Activated CD4-positive, alpha-beta T cell treated with anti-CD3 and anti-CD28 coated beads, Interleukin-2, amount 50 U/mL, for 16 hours (primary cell): ENCODE results near the gene ENGASE.

Source experiments
- DNase-seq: peaks from one replicate; pipeline ENCODE4 v3.0.0-alpha.2; 2020

ENGASE gene

DNA sequence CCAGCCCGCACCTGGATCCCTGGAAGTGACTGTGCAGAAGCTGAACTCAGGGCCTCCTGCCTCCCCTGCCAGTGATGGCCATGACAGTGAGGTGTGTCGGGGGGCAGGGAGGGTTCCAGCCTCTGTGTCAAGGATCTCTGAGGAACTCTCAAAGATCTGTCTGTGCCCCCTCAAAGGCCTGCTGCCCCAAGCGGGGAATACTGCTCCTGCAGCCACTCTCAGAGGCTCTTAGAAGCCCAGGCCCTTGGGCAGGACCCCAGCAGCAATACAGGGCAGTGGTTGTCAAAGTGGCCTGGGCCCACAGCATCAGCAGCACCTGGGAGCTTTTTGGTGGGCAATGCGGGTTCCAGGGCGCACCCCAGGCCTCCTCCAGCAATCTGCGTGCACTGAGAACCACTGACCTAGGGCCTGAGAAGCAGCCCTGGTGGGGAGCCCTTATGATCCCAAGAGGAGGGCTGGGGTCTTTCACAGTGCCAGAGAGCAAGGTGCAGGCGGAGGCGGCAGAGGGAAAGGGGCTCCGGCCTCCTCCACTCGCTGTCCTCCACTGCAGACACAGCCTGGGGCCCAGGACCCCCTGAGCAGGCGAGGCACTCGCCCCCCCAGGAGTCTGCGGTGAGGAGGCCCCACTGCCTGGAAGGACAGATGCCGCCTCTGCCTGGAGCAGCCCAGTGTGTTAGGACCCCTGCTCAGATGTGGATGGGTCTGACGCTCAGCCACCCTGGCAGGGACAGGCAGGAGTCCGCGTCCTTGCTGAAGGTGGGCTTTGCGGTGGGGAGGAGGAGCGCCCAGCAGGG, 42.1 kb downstream of the ENGASE start:
- no peak for DNase-seq

- DNase-seq: no peak
These were observed 43.4 kb downstream of the ENGASE start for GRCh38 chr17:79117905-79118487.

DNA sequence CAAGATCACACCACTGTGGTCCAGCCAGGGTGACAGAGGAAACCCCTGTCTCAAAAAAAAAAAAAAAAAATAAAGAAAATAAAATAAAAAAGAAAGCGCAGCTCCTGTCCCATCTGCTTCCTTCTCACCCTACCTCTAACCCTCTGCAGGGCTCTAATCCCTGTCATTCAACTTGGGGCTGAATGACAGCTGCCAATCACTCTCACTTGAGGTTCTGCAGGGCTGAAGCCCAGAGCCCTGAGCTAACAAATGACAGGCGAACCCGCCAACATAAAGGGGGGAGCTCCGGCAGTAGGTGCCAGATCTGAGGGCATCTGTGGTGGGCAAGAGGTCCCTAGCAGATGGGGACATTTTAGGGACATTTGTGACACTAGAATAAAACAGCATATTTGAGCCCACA, 44.3 kb downstream of the ENGASE start:
- no peak for DNase-seq

- no peak for DNase-seq
These were observed 45.6 kb downstream of the ENGASE start for GRCh38 chr17:79120259-79120658.

DNA sequence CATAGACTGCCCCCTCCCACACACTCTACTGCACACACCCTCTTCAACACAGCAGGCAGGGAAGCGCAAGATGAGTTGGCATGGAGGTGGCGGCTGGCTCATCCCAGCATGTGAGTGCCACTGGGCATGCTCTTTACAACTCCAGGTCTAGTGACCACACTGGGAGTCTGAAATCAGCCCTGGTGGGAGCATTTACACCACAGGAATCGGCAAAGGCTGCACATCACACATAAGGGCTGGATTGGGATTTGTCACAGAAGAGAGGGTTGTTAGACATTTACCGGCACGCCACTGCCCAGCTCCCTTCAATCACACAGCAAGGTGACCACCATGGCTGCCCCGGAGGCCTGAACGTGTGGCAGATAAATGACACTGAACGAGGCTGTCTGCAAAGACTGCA, 49.4 kb downstream of the ENGASE start:
- DNase-seq: no peak

DNA sequence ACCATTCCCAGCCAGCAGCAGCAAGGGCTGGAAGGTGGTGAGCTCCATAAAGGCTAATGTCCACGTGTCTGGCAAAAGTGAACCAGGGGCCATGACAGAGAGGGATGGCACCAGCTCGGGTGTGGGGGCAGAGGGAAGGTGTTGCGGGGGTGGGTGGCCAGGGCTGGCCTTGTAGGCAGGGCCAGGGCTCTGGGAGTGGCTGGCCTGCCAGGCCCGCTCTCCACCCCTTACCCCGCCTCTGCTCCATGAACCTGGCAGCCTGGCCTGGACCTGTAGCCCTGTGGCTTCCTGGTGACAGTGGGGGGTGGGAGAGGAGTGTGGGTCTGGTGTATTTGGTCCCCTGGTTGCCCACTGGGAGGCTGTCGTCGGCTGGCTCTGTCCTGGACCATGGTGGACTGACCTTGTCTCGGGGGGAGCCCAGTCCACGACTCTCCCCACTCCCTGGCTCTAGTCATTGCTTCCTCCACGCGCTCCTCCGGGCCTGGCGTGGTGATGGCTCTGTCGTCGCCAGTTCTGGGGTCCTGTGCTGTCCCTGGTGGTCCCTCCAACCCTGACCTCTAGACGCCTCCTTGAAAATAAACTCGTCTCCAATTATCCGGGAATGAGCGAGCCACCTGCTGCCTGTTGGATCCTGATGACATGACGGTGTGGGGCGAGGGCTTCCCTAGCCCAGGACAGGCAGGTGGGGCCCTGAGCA, 50.0 kb downstream of the ENGASE start:
- no peak for DNase-seq

- DNase-seq: no peak
These were observed 50.9 kb downstream of the ENGASE start for GRCh38 chr17:79125503-79125902.

GRCh38 chr17:79126139-79126538, 51.5 kb downstream of the ENGASE start:
- no peak for DNase-seq

DNA sequence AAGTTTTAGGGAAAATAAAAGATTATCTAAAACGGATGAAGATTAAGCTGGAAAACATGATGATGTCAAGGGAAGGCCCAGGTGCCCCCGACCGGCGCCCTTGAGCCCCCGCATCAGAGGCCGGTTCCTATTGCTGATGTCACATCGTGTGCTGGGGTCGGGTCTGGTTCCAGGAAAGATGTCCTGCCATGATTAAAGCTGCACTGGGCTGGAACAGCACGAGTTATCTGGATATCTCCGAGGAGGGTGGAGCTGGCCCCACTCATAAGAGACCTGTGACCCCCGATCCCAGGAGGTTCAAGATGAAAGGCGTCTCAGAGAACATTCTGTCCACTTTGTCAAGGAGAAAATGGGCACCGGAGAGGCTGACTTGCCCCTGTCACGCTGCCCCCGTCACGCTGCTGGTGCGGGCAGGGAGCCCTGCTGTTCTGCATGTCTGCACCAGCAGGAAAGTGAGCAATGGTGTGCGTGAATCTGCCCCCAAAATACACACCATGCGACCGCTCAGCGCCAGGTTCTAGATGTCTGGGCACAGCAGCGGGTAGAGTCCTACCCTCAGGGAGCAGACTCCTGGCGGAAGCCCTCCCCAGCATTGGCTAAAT, 53.0 kb downstream of the ENGASE start:
- DNase-seq: no peak

DNA sequence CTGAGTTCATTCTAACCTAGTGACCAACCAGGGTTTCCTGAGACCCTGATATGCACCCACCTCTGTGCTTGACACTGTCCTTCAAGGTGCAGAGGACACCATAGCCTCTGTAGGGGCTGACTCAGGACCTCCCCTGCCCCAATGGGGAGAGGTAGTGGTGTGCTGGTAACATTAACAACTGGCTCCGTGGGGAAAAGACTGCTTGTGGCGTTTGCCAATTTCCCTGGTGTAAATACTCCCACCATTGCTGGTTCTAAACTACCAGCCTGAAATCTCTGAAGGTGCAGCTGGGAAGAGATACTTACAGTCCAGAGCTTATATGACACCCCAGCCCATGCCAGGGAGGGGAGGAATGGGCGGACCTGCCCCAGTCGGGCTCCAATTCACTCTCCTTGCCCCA, 54.9 kb downstream of the ENGASE start:
- DNase-seq: no peak

DNA sequence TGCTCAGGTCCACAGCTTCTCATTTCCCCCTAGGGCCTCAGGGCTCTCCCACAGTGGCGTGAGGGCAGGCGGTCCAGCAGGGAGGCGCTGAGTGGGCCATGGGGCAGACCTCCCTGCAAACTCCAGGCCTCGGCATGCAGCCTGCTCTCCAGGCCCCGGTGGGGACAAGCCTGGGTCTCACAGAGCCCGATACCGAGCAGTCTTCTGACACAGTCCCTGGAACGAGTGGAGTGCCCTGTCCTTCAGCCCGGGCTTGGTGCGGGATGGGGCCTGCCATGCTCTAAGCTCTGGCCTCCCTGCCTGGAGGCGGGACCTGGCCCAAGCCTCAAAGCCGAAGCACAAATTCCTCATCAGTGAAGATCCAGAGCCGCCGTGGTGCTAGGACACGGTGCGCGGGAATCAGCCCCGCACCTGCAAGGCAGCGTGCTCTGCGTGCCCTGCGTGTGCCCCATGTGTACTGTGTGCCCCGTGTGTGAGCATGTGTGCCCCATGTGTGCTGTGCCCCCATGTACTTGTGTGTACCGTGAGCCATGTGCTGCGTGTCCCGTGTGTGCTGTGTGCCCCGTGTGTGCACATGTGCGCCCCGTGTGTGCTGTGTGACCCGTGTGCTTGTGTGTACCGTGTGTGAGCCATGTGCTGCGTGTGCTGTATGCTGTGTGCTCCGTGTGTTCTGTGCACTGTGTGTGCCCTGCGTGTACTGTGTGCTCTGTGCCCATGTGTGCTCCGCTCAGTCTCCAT, 56.1 kb downstream of the ENGASE start:
- DNase-seq: no peak

GRCh38 chr17:79131274-79131635, 56.6 kb downstream of the ENGASE start:
- DNase-seq: no peak

GRCh38 chr17:79131701-79132100, 57.1 kb downstream of the ENGASE start:
- DNase-seq: no peak

- no peak for DNase-seq
These were observed 57.8 kb downstream of the ENGASE start for GRCh38 chr17:79132271-79133064.

- no peak for DNase-seq
These were observed 58.6 kb downstream of the ENGASE start for GRCh38 chr17:79133214-79133613.

- DNase-seq: no peak
These were observed 59.4 kb downstream of the ENGASE start for GRCh38 chr17:79133985-79134384.

DNA sequence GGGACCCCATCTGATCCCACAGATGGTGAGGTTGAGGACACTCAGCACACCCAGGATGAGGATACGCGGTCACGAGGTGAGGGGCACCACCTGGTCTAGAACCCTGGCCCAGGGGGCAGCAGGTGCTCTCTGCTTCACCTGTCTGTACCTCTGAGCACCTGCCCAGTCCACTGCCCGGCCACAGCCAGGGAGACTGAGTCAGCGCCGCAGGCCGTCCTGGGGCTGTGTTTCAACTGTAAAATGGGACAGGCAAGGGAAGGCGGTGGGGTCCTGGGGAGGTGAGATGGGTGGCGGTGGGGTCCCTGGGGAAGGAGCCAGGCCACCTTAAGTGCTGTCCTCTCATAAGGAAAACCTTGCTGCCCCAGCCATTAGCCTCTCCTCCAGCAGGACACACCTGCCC, 60.4 kb downstream of the ENGASE start:
- DNase-seq: no peak

DNA sequence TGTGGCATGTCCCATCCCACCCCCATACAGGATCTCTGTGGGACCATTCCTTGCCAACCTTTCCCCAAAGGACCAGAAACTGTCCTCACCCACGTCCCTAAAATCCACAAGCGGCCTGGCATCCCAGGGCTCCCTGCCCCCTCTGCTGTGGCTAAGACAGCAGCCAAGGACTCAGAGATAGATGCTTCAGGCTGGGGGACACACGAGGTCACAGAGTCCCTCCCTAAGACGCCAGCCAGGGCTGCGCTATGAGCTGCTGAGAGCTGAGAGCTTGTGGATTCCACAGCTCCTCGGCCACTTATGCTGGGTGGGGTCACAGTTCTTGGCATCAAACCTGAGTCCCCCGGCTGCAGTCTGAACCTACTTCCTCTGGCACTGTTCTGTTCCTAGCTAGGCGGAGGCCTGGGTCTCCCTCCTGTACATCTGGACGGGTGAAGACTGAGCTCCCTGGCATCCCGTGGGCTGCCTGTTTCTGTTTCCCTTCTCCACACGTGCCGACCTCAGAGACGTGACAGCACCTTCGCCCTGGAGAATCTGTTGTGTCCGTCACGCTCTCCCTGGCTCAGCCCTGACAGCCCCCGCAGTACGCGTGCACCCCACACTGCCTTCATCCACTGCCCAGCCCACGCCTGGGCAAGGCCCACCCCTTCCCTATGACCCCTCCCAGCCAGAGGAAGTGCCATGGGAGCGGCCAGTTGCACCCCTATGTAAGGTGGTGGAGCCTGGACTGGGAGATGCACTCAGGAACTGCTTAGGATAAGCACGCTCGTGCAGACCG, 61.2 kb downstream of the ENGASE start:
- DNase-seq: no peak
